Activated CD4-positive, alpha-beta T cell treated with anti-CD3 and anti-CD28 coated beads, Interleukin-10, Interleukin-2, amounts not matched to agents 100 ng/mL and 50 ng/mL, durations not matched to agents 16 hours and 8 hours (primary cell): Measurements from ENCODE around the gene ZNF813.

Experiments
- DNase-seq: peaks from one replicate; pipeline ENCODE4 v3.0.0-alpha.2; 2020

The ZNF813 gene

GRCh38 chr19:53521373-53522202, 54.1 kb downstream of the ZNF813 start:
- no peak for DNase-seq

DNA sequence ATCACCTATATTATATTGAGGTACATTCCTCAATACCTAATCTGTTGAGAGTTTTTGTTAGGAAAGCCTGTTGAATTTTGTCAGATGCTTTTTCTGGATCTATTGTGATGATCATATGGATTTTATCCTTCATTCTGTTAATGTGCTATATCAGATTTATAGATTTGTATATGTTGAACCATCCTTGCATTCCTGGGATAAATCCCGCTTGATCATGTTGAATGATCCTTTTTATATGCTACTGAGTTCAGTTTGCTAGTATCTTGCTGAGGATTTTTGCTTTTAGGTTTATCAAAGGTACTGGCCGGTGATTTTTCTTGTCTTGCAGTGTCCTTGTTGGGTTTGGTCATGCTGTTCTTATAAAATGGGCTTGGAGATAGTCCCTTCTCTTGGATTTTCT, 58.4 kb downstream of the ZNF813 start:
- no peak for DNase-seq

DNA sequence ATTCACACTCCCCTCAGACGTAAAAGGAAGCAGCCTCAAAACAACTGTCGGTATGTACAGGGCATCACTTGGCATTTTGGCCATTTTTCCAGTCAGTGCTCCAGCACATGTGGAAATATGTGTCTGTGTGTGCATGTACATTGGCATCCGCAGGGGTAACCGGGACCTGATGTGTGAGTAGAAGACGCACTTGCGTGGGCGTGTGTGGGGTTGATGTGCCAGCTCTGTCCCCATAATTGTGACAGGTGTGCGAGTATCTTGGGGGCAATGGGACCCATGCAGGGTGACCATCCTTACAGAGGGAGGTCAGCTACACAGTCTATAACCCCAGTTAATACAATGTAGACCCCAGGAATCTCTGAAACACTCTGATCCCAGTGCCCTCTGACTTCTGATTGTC, 63.1 kb downstream of the ZNF813 start:
- DNase-seq = no peak

GRCh38 chr19:53531457-53531856, 63.9 kb downstream of the ZNF813 start:
- DNase-seq = no peak

GRCh38 chr19:53532362-53532761, 64.8 kb downstream of the ZNF813 start:
- DNase-seq = no peak

DNA sequence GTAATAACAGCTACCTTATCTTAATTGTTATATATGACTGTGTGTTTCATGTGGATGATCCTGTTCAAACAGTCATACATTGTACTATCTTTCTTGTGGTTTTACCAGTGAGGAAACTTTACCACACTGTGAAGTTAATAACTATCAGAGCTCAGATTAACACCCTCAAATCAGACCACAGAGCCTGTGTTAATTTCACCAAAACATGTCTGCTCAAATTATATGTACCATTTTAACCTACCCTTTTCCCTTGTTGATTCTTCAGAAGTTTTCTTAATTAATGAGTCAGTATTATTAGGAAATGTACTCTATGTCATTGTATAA, 68.7 kb downstream of the ZNF813 start:
- no peak for DNase-seq

DNA sequence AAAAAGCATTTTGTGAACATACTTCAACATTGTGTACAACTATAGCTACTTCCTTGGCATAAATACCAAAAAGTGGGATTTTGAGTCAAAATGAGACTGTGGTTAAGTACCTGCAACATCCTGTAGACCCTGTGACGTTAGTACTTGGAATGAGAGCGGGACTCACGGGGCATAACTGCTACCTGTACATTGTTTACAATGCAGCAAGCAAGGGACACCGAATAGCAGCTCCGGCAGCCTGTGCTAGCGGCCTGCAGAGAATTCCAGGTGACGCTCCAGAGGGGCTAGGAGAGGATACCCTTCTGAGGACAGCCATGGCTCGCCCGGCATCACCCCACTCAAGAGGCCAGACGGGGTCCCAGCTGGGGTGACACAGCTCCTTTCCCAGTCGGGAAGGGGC, 69.6 kb downstream of the ZNF813 start:
- DNase-seq = peak; percentile 31

DNA sequence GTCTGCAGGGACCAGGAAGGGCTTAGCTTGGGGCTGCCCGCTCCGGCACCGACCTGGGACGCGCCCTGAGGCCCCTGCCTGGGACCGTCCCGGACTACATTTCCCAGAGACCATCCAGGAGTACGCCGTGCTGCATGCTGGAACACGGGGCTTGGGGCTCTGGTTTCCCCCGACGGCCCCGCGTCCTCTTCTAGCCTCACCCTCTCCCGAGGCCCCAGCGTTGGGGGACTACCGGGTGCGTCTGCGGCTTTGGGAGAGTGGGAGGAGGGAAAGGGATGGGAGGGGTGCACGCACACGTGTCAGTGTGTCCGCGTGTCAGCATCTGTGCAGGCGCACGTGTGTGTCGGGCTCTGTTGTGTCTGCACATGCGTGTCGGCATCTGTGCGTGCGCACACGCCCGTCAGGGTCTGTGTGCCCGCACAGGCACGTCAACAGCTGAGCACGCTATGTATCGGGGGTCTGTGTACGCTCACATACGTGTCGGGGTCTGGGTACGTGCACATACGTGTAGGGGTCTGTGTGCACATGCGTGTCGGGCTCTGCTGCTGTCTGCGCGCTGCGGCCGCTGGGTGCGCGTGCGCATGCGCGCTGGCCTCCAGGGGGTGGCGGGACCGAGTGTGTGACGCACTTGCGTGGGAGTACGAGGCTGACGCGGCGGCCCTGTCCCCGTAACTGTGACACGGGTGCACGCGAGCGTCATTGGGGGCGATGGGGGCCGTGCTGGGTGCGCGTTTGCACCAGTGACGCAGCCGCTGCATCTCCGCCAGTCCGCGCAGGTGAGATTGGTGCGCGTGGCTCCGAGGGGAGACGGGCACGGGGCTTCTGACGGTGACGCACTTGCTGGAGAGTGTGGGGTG, 70.2 kb downstream of the ZNF813 start, which contains the start of gene ZNF331:
TSS of gene ZNF331 (plus strand) at position 625 of the 857 bp plus-strand sequence. CDS start 31,232 bp downstream, outside the sequence.
- DNase-seq = peak; percentile 88

GRCh38 chr19:53538378-53539109, 71.0 kb downstream of the ZNF813 start:
- DNase-seq = no peak

- DNase-seq = no peak
Measured at GRCh38 chr19:53540091-53540490, 72.6 kb downstream of the ZNF813 start.

DNA sequence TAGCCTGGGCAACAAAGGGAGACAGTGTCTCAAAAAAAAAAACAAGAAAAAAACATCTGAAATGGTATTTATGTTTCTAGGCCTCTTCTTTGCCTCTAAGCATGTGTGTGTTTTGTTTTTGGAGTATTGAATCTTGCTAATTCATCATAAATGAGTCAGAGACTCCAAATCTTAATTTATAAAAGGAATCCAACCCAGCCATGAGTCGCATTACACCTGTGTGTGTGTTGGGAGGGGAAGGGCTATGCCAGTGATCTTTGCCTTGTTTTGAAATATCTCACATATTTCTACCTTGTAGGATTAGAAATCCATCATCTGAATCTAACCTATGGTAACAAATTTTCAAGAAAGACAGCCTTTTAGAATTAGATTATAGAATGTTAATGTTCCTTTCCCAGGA, 74.4 kb downstream of the ZNF813 start:
- no peak for DNase-seq

DNA sequence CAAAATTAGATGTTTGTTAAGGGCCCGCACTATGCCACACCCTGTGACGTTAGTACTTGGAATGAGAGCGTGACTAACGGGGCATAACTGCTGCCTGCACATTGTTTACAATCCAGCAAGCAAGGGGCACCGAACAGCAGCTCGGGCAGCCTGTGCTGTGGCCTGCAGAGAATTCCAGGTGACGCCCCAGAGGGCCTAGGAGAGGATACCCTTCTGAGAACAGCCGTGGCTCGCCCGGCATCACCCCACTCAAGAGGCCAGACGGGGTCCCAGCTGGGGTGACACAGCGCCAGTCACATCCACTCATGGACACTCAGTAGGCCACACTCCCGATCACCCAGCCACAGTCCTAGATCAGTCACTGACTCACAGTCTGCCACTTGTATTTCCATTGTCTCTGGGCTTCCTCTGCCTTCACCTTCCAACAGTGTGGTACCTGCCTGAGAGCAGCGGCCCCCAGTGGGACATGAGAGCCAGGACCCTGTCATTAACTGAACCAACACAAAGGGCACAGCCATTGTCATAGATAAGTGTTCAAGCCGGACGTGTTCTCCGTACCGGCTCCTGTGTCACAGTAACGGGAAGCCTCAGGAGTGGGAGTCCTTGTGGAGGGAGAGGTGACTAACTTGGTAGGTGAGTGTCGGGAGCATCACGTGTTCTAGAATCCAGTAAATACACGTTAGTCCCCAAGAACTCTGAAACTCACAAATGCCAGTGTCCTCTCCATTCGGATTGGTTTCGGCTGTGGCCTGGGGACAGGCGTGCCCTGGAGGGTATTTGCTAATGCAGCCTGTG, 77.9 kb downstream of the ZNF813 start:
- no peak for DNase-seq
